ENCODE results near the gene RBPJ. TPM values are rescaled to one million over a fixed set of nuclear protein-coding genes. Genes with fewer than 3 reads are reported as not detected.

Gene RBPJ
- total RNA-seq, 4 donors from 2014 or later, result 28.7 to 65.6 (median 37.1) TPM

DNA sequence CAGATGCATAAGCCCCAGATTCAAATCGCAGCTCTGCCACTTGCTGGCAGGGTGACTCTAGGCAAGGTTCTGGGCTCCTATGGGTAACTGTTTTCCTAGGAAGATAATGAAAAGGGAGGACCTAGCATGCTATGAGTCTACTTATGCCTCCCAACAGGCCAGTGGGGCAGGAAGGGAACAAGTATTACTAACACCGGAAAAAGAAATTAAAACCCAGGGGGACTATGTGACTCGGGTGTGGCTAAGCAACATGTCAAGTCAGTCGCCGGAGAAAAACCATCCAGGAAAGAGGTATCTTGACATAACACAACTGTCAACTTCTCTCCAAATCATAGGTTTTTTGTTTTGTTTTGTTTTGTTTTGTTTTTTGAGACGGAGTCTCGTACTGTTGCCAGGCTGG, 45.5 kb upstream of the RBPJ start:
- no peak for TF ChIP-seq POLR2A (IDR thresholded peaks at IDR 0.05)
- TF ChIP-seq, protein P1, sequence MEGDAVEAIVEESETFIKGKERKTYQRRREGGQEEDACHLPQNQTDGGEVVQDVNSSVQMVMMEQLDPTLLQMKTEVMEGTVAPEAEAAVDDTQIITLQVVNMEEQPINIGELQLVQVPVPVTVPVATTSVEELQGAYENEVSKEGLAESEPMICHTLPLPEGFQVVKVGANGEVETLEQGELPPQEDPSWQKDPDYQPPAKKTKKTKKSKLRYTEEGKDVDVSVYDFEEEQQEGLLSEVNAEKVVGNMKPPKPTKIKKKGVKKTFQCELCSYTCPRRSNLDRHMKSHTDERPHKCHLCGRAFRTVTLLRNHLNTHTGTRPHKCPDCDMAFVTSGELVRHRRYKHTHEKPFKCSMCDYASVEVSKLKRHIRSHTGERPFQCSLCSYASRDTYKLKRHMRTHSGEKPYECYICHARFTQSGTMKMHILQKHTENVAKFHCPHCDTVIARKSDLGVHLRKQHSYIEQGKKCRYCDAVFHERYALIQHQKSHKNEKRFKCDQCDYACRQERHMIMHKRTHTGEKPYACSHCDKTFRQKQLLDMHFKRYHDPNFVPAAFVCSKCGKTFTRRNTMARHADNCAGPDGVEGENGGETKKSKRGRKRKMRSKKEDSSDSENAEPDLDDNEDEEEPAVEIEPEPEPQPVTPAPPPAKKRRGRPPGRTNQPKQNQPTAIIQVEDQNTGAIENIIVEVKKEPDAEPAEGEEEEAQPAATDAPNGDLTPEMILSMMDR (IDR thresholded peaks at IDR 0.05), result no peak
- Histone ChIP-seq H3K4me3 (no peak overlapping the region), H3K4me1 (peaks cover 0 to 17% (median 0%) of the 10 kb centered on the region in 3 donors), H3K36me3 (no peaks in the 10 kb centered on the region), H3K27me3 (no peaks in the 10 kb centered on the region), H3K9me3 (no peaks in the 10 kb centered on the region), H3K27ac (no peak overlapping the region)
- intact Hi-C loops (cut with DNase I), result no loop called here
- no peak for DNase-seq
- WGBS, 2 donors, result 72 to 73% methylated on average over 7 of the region's 7 CpGs

DNA sequence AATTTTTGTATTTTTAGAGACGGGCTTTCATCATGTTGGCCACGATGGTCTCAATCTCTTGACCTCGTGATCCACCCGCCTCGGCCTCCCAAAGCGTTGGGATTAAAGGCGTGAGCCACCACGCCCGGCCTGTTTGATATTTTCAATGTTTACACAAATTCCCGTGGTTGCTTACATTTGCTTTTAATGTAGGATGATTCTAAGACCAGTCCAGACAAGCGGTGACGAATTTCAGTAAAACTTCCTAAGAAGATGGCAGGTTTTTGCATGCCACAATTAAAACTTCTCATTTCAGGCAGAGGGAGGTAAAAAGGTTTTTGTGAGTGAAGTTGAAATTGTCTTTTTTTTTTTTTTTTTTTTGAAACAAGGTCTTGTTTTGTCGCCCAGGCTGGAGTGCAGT, 41.4 kb upstream of the RBPJ start:
- intact Hi-C loops (cut with DNase I), result no loop called here
- Histone ChIP-seq H3K4me3 (no peak overlapping the region), H3K9me3 (no peaks in the 10 kb centered on the region), H3K4me1 (peaks cover 0 to 13% (median 0%) of the 10 kb centered on the region in 3 donors), H3K27me3 (no peaks in the 10 kb centered on the region), H3K27ac (no peak overlapping the region), H3K36me3 (no peaks in the 10 kb centered on the region)
- TF ChIP-seq, protein P1 (IDR thresholded peaks at IDR 0.05), result no peak
- no peak for TF ChIP-seq POLR2A (IDR thresholded peaks at IDR 0.05)
- WGBS, 2 donors, result 27 to 28% methylated on average over 13 of the region's 13 CpGs
- DNase-seq, result no peak

DNA sequence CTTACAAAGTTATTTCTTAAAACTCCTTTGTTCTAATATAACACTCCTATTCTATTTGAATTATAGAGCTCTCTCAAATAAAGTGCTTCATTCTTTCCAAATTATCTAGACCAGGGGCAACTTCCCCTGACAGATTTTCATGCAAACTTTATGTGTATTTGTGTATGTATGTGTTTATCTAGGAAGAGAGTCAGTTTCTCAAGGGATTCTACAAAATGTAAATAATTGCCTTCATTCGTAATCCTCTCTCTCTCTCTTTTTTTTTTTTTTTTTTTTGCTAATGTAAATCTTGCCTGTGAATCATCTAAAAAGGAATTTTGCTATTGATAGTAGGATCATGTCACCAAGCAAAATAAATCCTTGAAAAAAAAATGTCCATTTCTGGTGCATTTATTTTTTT, 38.9 kb upstream of the RBPJ start:
- H3K4me3 ChIP-seq, result no peak overlapping the region
- WGBS, 2 donors, result 49 to 52% methylated on average over 1 of the region's 1 CpG
- H3K27ac ChIP-seq, result peak overlapping the region in 1 of 4 donors; percentile 18
- no peak for DNase-seq
- H3K36me3 ChIP-seq, result no peaks in the 10 kb centered on the region
- TF ChIP-seq POLR2A (IDR thresholded peaks at IDR 0.05), result no peak
- TF ChIP-seq, protein P1 (IDR thresholded peaks at IDR 0.05), result no peak
- no peaks in the 10 kb centered on the region for H3K27me3 ChIP-seq
- intact Hi-C loops (cut with DNase I), result no loop called here
- peaks cover 0 to 13% (median 0%) of the 10 kb centered on the region in 3 donors for H3K4me1 ChIP-seq
- H3K9me3 ChIP-seq, result no peaks in the 10 kb centered on the region

DNA sequence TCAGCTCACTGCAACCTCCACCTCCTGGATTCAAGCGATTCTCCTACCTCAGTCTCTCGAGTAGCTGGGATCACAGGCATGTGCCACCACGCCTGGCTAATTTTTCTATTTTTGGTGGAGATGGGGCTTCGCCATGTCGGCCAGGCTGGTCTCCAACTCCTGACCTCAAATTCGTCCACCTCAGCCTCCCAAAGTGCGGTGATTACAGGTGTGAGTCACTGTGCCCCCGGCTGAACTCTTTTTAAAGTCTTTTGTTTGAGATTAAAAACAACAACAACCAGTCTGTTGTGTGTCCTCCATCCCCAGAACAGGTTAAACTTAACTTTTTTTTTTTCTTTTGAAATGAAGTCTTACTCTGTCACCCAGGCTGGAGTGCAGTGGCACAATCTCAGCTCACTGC, 36.3 kb upstream of the RBPJ start:
- intact Hi-C loops (cut with DNase I), result no loop called here
- Histone ChIP-seq H3K4me3 (no peak overlapping the region), H3K27me3 (no peaks in the 10 kb centered on the region), H3K27ac (no peak overlapping the region), H3K4me1 (peaks cover 0 to 27% (median 19%) of the 10 kb centered on the region in 3 donors), H3K36me3 (no peaks in the 10 kb centered on the region), H3K9me3 (no peaks in the 10 kb centered on the region)
- DNase-seq, result no peak
- 54 to 76% methylated on average over 8 of the region's 8 CpGs for whole genome bisulfite sequencing, 2 donors
- TF ChIP-seq, protein P1 (IDR thresholded peaks at IDR 0.05), result no peak
- no peak for TF ChIP-seq POLR2A (IDR thresholded peaks at IDR 0.05)

DNA sequence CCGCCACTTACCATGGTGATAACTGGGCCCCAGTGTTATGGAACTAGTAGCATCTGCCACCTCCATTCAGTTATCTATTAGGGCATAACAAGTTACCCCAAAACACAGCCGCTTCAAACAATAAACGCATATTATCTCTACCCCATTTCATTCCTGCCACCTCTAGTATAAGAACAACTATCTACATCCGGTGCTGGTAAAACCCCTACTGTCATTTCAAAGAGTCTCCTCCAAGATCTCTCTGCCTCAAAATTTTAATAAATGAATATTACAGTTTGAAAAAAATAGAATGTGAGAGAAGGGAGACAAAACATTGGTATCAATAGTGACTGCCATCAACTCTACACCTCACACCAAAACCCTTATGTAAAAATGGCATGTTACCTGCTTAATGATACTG, 35.5 kb upstream of the RBPJ start:
- intact Hi-C loops (cut with DNase I), result no loop called here
- Histone ChIP-seq H3K36me3 (no peaks in the 10 kb centered on the region), H3K9me3 (no peaks in the 10 kb centered on the region), H3K27ac (no peak overlapping the region), H3K4me3 (no peak overlapping the region), H3K27me3 (no peaks in the 10 kb centered on the region), H3K4me1 (peaks cover 0 to 33% (median 22%) of the 10 kb centered on the region in 3 donors)
- TF ChIP-seq, protein P1 (IDR thresholded peaks at IDR 0.05), result no peak
- TF ChIP-seq POLR2A (IDR thresholded peaks at IDR 0.05), result no peak
- 57 to 93% methylated on average over 3 to 4 of the region's 4 CpGs for WGBS, 2 donors
- no peak for DNase-seq

Data from esophagus squamous epithelium (tissue), 5 donors.